Nephron progenitor cell (in vitro differentiated cells): ENCODE data around the gene TEKT5.
"Not testable (repeated sequence)": the region's sequence is repeated elsewhere in the genome, so short reads cannot be mapped to it uniquely, and the experiment has no call there.

Experiments used
- DNase-seq: peaks from one replicate; pipeline ENCODE4 v3.0.0; 2021
- H3K27ac Mint-ChIP-seq: 2 replicates; pipeline ENCODE4 v1.8.0; 2021; ENCODE audit warnings: mild to moderate bottlenecking, moderate library complexity, mixed read lengths
- H3K27me3 Mint-ChIP-seq: 2 replicates; pipeline ENCODE4 v1.8.0; 2021; ENCODE audit warnings: mild to moderate bottlenecking, low read depth, mixed read lengths; ENCODE audit not compliant: poor library complexity
- H3K36me3 Mint-ChIP-seq: 2 replicates; pipeline ENCODE4 v1.8.0; 2021; ENCODE audit warnings: low read depth, mixed read lengths
- H3K4me1 Mint-ChIP-seq: 2 replicates; pipeline ENCODE4 v1.8.0; 2021; ENCODE audit warnings: mixed read lengths
- H3K4me3 Mint-ChIP-seq: 2 replicates; pipeline ENCODE4 v1.8.0; 2021; ENCODE audit warnings: mild to moderate bottlenecking, moderate library complexity, mixed read lengths
- H3K9me3 Mint-ChIP-seq: 2 replicates; pipeline ENCODE4 v1.8.0; 2021; ENCODE audit warnings: mild to moderate bottlenecking, moderate library complexity, mixed read lengths
- TF ChIP-seq, protein P1 (sequence below): fragments of 200-600 bp; sonication (generic); IDR thresholded peaks from 2 replicates; pipeline ENCODE4 v1.5.0; 2021; ENCODE audit warnings: antibody characterized with exemption

Gene TEKT5

GRCh38 chr16:10622036-10622921 lies 72.5 kb downstream of the TEKT5 start:
- H3K36me3 Mint-ChIP-seq, result no peaks in the 10 kb centered on the region
- DNase-seq, result no peak
- H3K4me3 Mint-ChIP-seq, result no peak overlapping the region
- no peak overlapping the region for H3K27ac Mint-ChIP-seq
- peaks cover 4% of the 10 kb centered on the region for H3K9me3 Mint-ChIP-seq
- TF ChIP-seq, protein P1, sequence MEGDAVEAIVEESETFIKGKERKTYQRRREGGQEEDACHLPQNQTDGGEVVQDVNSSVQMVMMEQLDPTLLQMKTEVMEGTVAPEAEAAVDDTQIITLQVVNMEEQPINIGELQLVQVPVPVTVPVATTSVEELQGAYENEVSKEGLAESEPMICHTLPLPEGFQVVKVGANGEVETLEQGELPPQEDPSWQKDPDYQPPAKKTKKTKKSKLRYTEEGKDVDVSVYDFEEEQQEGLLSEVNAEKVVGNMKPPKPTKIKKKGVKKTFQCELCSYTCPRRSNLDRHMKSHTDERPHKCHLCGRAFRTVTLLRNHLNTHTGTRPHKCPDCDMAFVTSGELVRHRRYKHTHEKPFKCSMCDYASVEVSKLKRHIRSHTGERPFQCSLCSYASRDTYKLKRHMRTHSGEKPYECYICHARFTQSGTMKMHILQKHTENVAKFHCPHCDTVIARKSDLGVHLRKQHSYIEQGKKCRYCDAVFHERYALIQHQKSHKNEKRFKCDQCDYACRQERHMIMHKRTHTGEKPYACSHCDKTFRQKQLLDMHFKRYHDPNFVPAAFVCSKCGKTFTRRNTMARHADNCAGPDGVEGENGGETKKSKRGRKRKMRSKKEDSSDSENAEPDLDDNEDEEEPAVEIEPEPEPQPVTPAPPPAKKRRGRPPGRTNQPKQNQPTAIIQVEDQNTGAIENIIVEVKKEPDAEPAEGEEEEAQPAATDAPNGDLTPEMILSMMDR, result no peak
- peaks cover 29% of the 10 kb centered on the region for H3K4me1 Mint-ChIP-seq
- H3K27me3 Mint-ChIP-seq, result peaks cover 23% of the 10 kb centered on the region

DNA sequence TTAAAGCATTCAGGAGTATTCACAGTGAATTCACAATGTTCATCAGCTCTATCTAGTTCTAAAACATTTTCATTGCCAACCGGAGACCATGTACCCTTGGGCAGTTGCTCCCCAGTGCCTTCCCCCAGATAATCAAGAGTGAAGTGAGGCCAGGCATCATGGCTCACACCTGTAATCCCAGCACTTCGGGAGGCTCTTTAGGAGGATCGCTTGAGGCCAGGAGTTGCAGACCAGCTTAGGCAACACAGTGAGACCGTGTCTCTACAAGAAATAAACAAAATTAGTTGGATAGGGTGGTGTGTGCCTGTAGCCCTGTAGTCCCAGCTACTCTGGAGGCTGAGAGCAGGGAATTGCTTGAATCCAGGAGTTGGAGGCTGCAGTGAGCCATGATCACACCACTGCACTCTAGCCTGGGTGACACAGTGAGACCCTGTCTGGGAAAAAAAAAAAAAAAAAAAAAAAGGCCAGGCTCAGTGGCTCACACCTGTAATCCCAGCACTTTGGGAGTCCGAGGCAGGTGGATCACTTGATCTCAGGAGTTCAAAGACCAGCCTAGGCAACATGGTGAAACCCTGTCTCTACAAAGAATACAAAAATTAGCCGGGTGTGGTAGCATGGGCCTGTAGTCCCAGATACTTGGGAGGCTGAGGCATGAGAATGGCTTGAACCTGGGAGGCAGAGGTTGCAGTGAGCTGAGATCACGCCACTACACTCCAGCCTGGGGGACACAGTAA lies 73.3 kb downstream of the TEKT5 start:
- H3K9me3 Mint-ChIP-seq, DNase-seq, H3K4me3 Mint-ChIP-seq, H3K27ac Mint-ChIP-seq, H3K36me3 Mint-ChIP-seq: not testable (repeated sequence)
- Mint-ChIP-seq H3K4me1 (peaks cover 30% of the 10 kb centered on the region), H3K27me3 (peaks cover 24% of the 10 kb centered on the region)

- no peaks in the 10 kb centered on the region for H3K9me3 Mint-ChIP-seq
- peak overlapping the region; percentile 63 for H3K4me3 Mint-ChIP-seq
- TF ChIP-seq, protein P1, result no peak
- no peak overlapping the region for H3K27ac Mint-ChIP-seq
- DNase-seq, result no peak
- no peaks in the 10 kb centered on the region for H3K36me3 Mint-ChIP-seq
- peaks cover 24% of the 10 kb centered on the region for H3K27me3 Mint-ChIP-seq
- peaks cover 35% of the 10 kb centered on the region for H3K4me1 Mint-ChIP-seq
Observed at GRCh38 chr16:10620120-10620519, 74.6 kb downstream of the TEKT5 start.

- H3K36me3 Mint-ChIP-seq, result no peaks in the 10 kb centered on the region
- TF ChIP-seq, protein P1, result no peak
- no peaks in the 10 kb centered on the region for H3K9me3 Mint-ChIP-seq
- DNase-seq, result peak; percentile 54
- H3K27me3 Mint-ChIP-seq, result peaks cover 24% of the 10 kb centered on the region
- peak overlapping the region; percentile 63 for H3K4me3 Mint-ChIP-seq
- peaks cover 35% of the 10 kb centered on the region for H3K4me1 Mint-ChIP-seq
- H3K27ac Mint-ChIP-seq, result no peak overlapping the region
Observed at GRCh38 chr16:10619271-10619849, 75.4 kb downstream of the TEKT5 start.

GRCh38 chr16:10618710-10619209 lies 76.0 kb downstream of the TEKT5 start:
- no peaks in the 10 kb centered on the region for H3K36me3 Mint-ChIP-seq
- TF ChIP-seq, protein P1, result no peak
- peaks cover 35% of the 10 kb centered on the region for H3K4me1 Mint-ChIP-seq
- no peaks in the 10 kb centered on the region for H3K9me3 Mint-ChIP-seq
- DNase-seq, result no peak
- peaks cover 24% of the 10 kb centered on the region for H3K27me3 Mint-ChIP-seq
- H3K27ac Mint-ChIP-seq, result no peak overlapping the region
- H3K4me3 Mint-ChIP-seq, result no peak overlapping the region
